Measurements from ENCODE around the gene PREX1. TPM values are rescaled to one million over a fixed set of nuclear protein-coding genes. Genes with fewer than 3 reads are reported as not detected.
A peak's percentile ranks its signal among the peaks of the same experiment; 100 is the strongest.

PREX1 gene
- polyA plus RNA-seq, 1 of the 3 experiments (the other 2 are of a cell fraction), result 5.3 TPM

DNA sequence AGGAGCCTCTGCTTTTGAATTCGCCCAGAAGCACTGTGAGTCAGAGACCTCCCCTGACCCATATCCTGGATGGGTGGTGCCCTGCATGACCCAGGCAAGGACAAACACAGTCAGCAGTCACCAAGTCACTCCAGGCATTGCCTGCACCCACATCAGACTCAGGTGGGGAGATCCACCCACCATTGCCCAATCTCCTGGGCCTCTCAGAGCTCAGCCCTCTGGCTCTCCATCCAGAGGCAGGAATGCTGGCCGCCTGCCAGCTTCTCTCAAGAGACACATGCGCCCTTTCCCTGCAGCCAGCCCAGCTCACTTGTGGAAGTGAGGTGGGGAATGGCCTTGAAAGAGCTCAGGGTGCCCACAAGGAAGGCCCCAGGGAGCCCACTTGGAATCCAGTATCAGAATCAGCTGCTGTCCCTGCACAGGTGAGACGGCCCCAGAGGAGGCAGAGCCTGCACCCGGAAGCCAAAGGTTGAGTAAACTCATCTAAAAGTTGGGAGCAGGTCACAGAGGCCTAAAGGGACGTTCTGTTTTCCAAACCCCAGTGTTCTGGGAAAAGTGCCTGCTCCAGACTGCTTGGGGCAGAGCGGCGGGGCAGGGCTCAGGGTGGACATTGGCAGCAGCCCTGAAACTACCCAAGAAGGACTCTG lies 129.8 kb downstream of the PREX1 start:
- no peak overlapping the region for H3K27ac ChIP-seq (ENCODE audit: low read depth in 2 of 2, low read length in 1 of 2)
- H3K4me1 ChIP-seq (ENCODE audit: control insufficient read depth in 1 of 2, insufficient read depth in 2 of 2, low read depth in 1 of 2, low read length in 1 of 2), result peaks cover 13 to 26% of the 10 kb centered on the region in 2 experiments; a peak in 2 of 4 replicates
- no peaks in the 10 kb centered on the region for H3K9me3 ChIP-seq
- no peak for TF ChIP-seq FOXM1 (IDR thresholded peaks at IDR 0.05; ENCODE audit: low read depth)
- peak; percentile 67 for TF ChIP-seq NFIC (IDR thresholded peaks at IDR 0.05; ENCODE audit: borderline replicate concordance)
- TF ChIP-seq CHD2 (IDR thresholded peaks at IDR 0.05; ENCODE audit: low read length, partially characterized antibody), result peak; percentile 25
- TF ChIP-seq, protein P1, sequence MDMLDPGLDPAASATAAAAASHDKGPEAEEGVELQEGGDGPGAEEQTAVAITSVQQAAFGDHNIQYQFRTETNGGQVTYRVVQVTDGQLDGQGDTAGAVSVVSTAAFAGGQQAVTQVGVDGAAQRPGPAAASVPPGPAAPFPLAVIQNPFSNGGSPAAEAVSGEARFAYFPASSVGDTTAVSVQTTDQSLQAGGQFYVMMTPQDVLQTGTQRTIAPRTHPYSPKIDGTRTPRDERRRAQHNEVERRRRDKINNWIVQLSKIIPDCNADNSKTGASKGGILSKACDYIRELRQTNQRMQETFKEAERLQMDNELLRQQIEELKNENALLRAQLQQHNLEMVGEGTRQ (IDR thresholded peaks at IDR 0.05; ENCODE audit: borderline replicate concordance, low read depth, low read length), result no peak
- no peak for TF ChIP-seq RCOR1 (IDR thresholded peaks at IDR 0.05; ENCODE audit: low read length)
- TF ChIP-seq, protein P2, sequence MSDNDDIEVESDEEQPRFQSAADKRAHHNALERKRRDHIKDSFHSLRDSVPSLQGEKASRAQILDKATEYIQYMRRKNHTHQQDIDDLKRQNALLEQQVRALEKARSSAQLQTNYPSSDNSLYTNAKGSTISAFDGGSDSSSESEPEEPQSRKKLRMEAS (IDR thresholded peaks at IDR 0.05; ENCODE audit: low read depth), result no peak
- TF ChIP-seq MEF2A (IDR thresholded peaks at IDR 0.05; ENCODE audit: borderline replicate concordance, low read depth), result peak; percentile 40; the same call in 1 of the 2 replicates
- TF ChIP-seq NRF1 (IDR thresholded peaks at IDR 0.05; ENCODE audit: low read depth, low read length), result no peak
- H3K36me3 ChIP-seq (replicated peaks in 1 of 2; ENCODE audit: control insufficient read depth in 1 of 2, insufficient read depth in 2 of 2, low read length in 1 of 2), result no peaks in the 10 kb centered on the region
- no peaks in the 10 kb centered on the region for H3K79me2 ChIP-seq (ENCODE audit: insufficient read depth)
- DNase-seq, result peak; percentile 76
- no peak overlapping the region for H3K9ac ChIP-seq
- H3K4me3 ChIP-seq (ENCODE audit: low read depth in 2 of 2, low read length in 1 of 2), result no peak overlapping the region
- peaks cover 9% of the 10 kb centered on the region for H3F3A ChIP-seq (replicated peaks; ENCODE audit: insufficient read depth)
- POLR2A ChIA-PET, result no interaction called here
- WGBS (ENCODE audit: low lambda C conversion rate), result 55% methylated on average over 8 of the region's 8 CpGs
- H4K20me1 ChIP-seq (ENCODE audit: insufficient read depth), result no peaks in the 10 kb centered on the region
- CTCF ChIA-PET, result interaction anchor here (0.6 to 2.4 kb wide), 4 partner anchors 13 to 208 kb away, joined by 3 to 11 read pairs (median 3); no protein-coding TSS in a partner anchor
- H3K4me2 ChIP-seq, result no peak overlapping the region
- H3K27me3 ChIP-seq (ENCODE audit: insufficient read depth), result no peaks in the 10 kb centered on the region
- no peaks in the 10 kb centered on the region for H3K9me2 ChIP-seq
- no peak overlapping the region for H2AFZ ChIP-seq (ENCODE audit: low read depth)

DNA sequence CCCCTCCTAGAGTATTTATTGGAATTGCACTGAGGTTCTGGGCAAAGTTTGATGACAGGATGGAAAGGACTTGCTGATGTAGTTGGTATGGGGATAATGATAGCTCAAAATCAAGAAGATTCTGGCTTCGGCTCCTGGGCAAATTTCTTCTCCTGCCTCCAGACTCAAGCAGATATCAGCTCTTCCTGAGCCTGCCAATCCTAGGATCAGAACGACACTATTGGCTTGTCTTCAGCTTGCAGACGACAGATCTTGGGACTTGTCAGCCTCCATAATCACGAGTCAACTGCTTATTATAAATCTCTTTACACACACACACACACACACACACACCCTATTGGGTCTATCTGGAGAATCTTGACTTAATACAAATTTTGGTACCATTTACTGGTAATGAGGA lies 131.1 kb downstream of the PREX1 start:
- no peak overlapping the region for H3K27ac ChIP-seq (ENCODE audit: low read depth in 2 of 2, low read length in 1 of 2)
- H3K4me3 ChIP-seq (ENCODE audit: low read depth in 2 of 2, low read length in 1 of 2), result no peak overlapping the region
- no peaks in the 10 kb centered on the region for H3K27me3 ChIP-seq (ENCODE audit: insufficient read depth)
- WGBS (ENCODE audit: low lambda C conversion rate), result 90% methylated on average over 4 of the region's 4 CpGs
- no peak for DNase-seq
- H3K4me1 ChIP-seq (ENCODE audit: control insufficient read depth in 1 of 2, insufficient read depth in 2 of 2, low read depth in 1 of 2, low read length in 1 of 2), result peaks cover 13 to 18% of the 10 kb centered on the region in 2 experiments; a peak in 2 of 4 replicates
- CTCF ChIA-PET, result interaction anchor here (1.2 to 2.4 kb wide), 3 partner anchors 10 to 39 kb away, joined by 3 to 11 read pairs (median 3); no protein-coding TSS in a partner anchor
- H2AFZ ChIP-seq (ENCODE audit: low read depth), result no peak overlapping the region
- H3K9ac ChIP-seq, result no peak overlapping the region
- H3K36me3 ChIP-seq (replicated peaks in 1 of 2; ENCODE audit: control insufficient read depth in 1 of 2, insufficient read depth in 2 of 2, low read length in 1 of 2), result no peaks in the 10 kb centered on the region
- H3K9me2 ChIP-seq, result no peaks in the 10 kb centered on the region
- POLR2A ChIA-PET, result no interaction called here
- H3F3A ChIP-seq (replicated peaks; ENCODE audit: insufficient read depth), result peaks cover 9% of the 10 kb centered on the region
- TF ChIP-seq, protein P2 (IDR thresholded peaks at IDR 0.05; ENCODE audit: low read depth), result no peak
- TF ChIP-seq TCF12 (IDR thresholded peaks at IDR 0.05), result no peak
- TF ChIP-seq, protein P3, sequence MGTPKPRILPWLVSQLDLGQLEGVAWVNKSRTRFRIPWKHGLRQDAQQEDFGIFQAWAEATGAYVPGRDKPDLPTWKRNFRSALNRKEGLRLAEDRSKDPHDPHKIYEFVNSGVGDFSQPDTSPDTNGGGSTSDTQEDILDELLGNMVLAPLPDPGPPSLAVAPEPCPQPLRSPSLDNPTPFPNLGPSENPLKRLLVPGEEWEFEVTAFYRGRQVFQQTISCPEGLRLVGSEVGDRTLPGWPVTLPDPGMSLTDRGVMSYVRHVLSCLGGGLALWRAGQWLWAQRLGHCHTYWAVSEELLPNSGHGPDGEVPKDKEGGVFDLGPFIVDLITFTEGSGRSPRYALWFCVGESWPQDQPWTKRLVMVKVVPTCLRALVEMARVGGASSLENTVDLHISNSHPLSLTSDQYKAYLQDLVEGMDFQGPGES (IDR thresholded peaks at IDR 0.05; ENCODE audit: low read depth, low read length), result no peak
- H3K79me2 ChIP-seq (ENCODE audit: insufficient read depth), result no peaks in the 10 kb centered on the region
- no peaks in the 10 kb centered on the region for H4K20me1 ChIP-seq (ENCODE audit: insufficient read depth)
- H3K4me2 ChIP-seq, result no peak overlapping the region
- H3K9me3 ChIP-seq, result no peaks in the 10 kb centered on the region
